H9 (cell line): Measurements from ENCODE around the gene HAUS6. TPM values are rescaled to one million over a fixed set of nuclear protein-coding genes. Genes with fewer than 3 reads are reported as not detected.
A peak's percentile ranks its signal among the peaks of the same experiment; 100 is the strongest.

Source experiments
- DNase-seq: peaks from one replicate; pipeline ENCODE4 v3.0.0-alpha.2; 2017
- H2AFZ ChIP-seq: one replicate; pipeline ENCODE4 v1.6.1; 2013; ENCODE audit warnings: mild to moderate bottlenecking, low read length, control low read depth, moderate library complexity
- H2AK5ac ChIP-seq: 2 replicates; pipeline ENCODE4 v1.6.1; 2013; ENCODE audit warnings: low read length, control low read depth, mixed read lengths; ENCODE audit not compliant: insufficient read length
- H2BK120ac ChIP-seq: one replicate; pipeline ENCODE4 v1.6.1; 2013; ENCODE audit warnings: low read depth, mild to moderate bottlenecking, low read length, control low read depth, inconsistent platforms; ENCODE audit not compliant: poor library complexity, severe bottlenecking
- H2BK12ac ChIP-seq: 2 replicates; pipeline ENCODE4 v1.6.1; 2013; ENCODE audit warnings: low read length, control low read depth, mixed read lengths, low read depth; ENCODE audit not compliant: insufficient read length
- H2BK15ac ChIP-seq: 2 replicates; pipeline ENCODE4 v1.6.1; 2013; ENCODE audit warnings: low read depth, low read length, control low read depth
- H2BK20ac ChIP-seq: one replicate; pipeline ENCODE4 v1.6.1; 2013; ENCODE audit warnings: low read depth, mild to moderate bottlenecking, low read length, control low read depth, inconsistent platforms; ENCODE audit not compliant: poor library complexity, severe bottlenecking
- H2BK5ac ChIP-seq: 2 replicates; pipeline ENCODE4 v1.6.1; 2013; ENCODE audit warnings: low read length, control low read depth, mixed read lengths; ENCODE audit not compliant: insufficient read length
- H3K14ac ChIP-seq: 2 replicates; pipeline ENCODE4 v1.6.1; 2013; ENCODE audit warnings: low read length, control low read depth; ENCODE audit not compliant: insufficient read depth
- H3K18ac ChIP-seq: 2 replicates; pipeline ENCODE4 v1.6.1; 2013; ENCODE audit warnings: low read depth, mild to moderate bottlenecking, mixed read lengths, low read length, control low read depth; ENCODE audit not compliant: insufficient read length
- H3K23ac ChIP-seq: 2 replicates; pipeline ENCODE4 v1.6.1; 2013; ENCODE audit warnings: low read length, control low read depth, mixed read lengths, low read depth; ENCODE audit not compliant: insufficient read length
- H3K23me2 ChIP-seq: 2 replicates; pipeline ENCODE4 v1.6.1; 2013; ENCODE audit warnings: low read depth, mild to moderate bottlenecking, mixed read lengths, low read length, control low read depth; ENCODE audit not compliant: insufficient read length, poor library complexity, severe bottlenecking
- H3K27ac ChIP-seq: 2 replicates; pipeline ENCODE4 v1.5.1; 2013; ENCODE audit warnings: low read length, control low read depth, mixed read lengths, low read depth; ENCODE audit not compliant: insufficient read length
- H3K27me3 ChIP-seq: 2 replicates; pipeline ENCODE4 v1.6.1; 2013; ENCODE audit warnings: low read length, control low read depth, inconsistent platforms; ENCODE audit not compliant: insufficient read depth
- H3K4ac ChIP-seq: 2 replicates; pipeline ENCODE4 v1.6.1; 2013; ENCODE audit warnings: low read depth, mild to moderate bottlenecking, control low read depth, inconsistent platforms, low read length, moderate library complexity
- H3K4me1 ChIP-seq: 2 replicates; pipeline ENCODE4 v1.6.1; 2013; ENCODE audit warnings: low read length, control low read depth, inconsistent platforms; ENCODE audit not compliant: insufficient read depth
- H3K4me2 ChIP-seq: 2 replicates; pipeline ENCODE4 v1.6.1; 2013; ENCODE audit warnings: low read length, control low read depth, mixed read lengths; ENCODE audit not compliant: insufficient read length, insufficient read depth
- H3K56ac ChIP-seq: 2 replicates; pipeline ENCODE4 v1.6.1; 2013; ENCODE audit warnings: low read depth, mild to moderate bottlenecking, mixed read lengths, low read length, control low read depth; ENCODE audit not compliant: insufficient read length
- H3K79me1 ChIP-seq: 2 replicates; pipeline ENCODE4 v1.6.1; 2013; ENCODE audit warnings: low read depth, mild to moderate bottlenecking, moderate library complexity, low read length, control low read depth, inconsistent platforms; ENCODE audit not compliant: insufficient read depth, poor library complexity, severe bottlenecking
- H3K79me2 ChIP-seq: 2 replicates; pipeline ENCODE4 v1.6.1; 2013; ENCODE audit warnings: low read length, control low read depth, inconsistent platforms; ENCODE audit not compliant: insufficient read depth
- H3K9ac ChIP-seq: 2 replicates; pipeline ENCODE4 v1.6.1; 2013; ENCODE audit warnings: low read length, control low read depth, mixed read lengths; ENCODE audit not compliant: insufficient read length; ENCODE audit errors: extremely low read depth
- H3K9me3 ChIP-seq: one replicate; pipeline ENCODE4 v1.6.1; 2013; ENCODE audit warnings: low read depth, low read length, inconsistent platforms; ENCODE audit not compliant: control insufficient read depth
- H3T11ph ChIP-seq: one replicate; pipeline ENCODE4 v1.6.1; 2013; ENCODE audit warnings: mild to moderate bottlenecking, low read length, control low read depth, inconsistent platforms
- H4K20me1 ChIP-seq: one replicate; pipeline ENCODE4 v1.6.1; 2013; ENCODE audit not compliant: control insufficient read depth, insufficient read length, insufficient read depth
- H4K5ac ChIP-seq: 2 replicates; pipeline ENCODE4 v1.6.1; 2013; ENCODE audit warnings: low read depth, mild to moderate bottlenecking, mixed read lengths, low read length, control low read depth; ENCODE audit not compliant: insufficient read length
- H4K8ac ChIP-seq: replicated peaks from 2 replicates; pipeline ENCODE4 v1.6.1; 2013; ENCODE audit warnings: low read length, control low read depth, mixed read lengths, low read depth; ENCODE audit not compliant: insufficient read length
- H4K91ac ChIP-seq: 2 replicates; pipeline ENCODE4 v1.6.1; 2013; ENCODE audit warnings: low read depth, mild to moderate bottlenecking, moderate library complexity, mixed read lengths, low read length, control low read depth; ENCODE audit not compliant: insufficient read length
- H3K27ac Mint-ChIP-seq, 3 experiments: 2 replicates in 2 of 3; 3 replicates in 1 of 3; pipeline ENCODE4 v1.8.0; 2020 to 2021; ENCODE audit warnings: mixed read lengths in 3 of 3, mild to moderate bottlenecking in 1 of 3, moderate library complexity in 1 of 3
- H3K27me3 Mint-ChIP-seq: 2 replicates; pipeline ENCODE4 v1.8.0; 2021; ENCODE audit warnings: low read depth, mild to moderate bottlenecking, moderate library complexity, mixed read lengths
- H3K36me3 Mint-ChIP-seq, 3 experiments: 2 replicates in 2 of 3; 3 replicates in 1 of 3; pipeline ENCODE4 v1.8.0; 2020 to 2021; ENCODE audit warnings: low read depth in 3 of 3, mixed read lengths in 3 of 3; ENCODE audit not compliant: insufficient read depth in 1 of 3
- H3K4me1 Mint-ChIP-seq, 2 experiments: 2 replicates each; pipeline ENCODE4 v1.8.0; 2020; ENCODE audit warnings: mixed read lengths in 2 of 2
- H3K4me3 Mint-ChIP-seq, 2 experiments: 2 replicates in 1 of 2; 3 replicates in 1 of 2; pipeline ENCODE4 v1.8.0; 2020 to 2021; ENCODE audit warnings: mild to moderate bottlenecking in 2 of 2, mixed read lengths in 2 of 2, moderate library complexity in 1 of 2
- H3K9me3 Mint-ChIP-seq, 2 experiments: 2 replicates in 1 of 2; 3 replicates in 1 of 2; pipeline ENCODE4 v1.8.0; 2020; ENCODE audit warnings: mild to moderate bottlenecking in 2 of 2, mixed read lengths in 2 of 2, moderate library complexity in 1 of 2
- WGBS: extraction: QIAGEN DNeasy Blood & Tissue Kit; methylation state at CpG from one replicate; pipeline ENCODE4 v1.1.7; 2013; ENCODE audit warnings: missing lambda C conversion rate, low lambda C conversion rate, mixed read lengths; ENCODE audit not compliant: insufficient read length; ENCODE audit errors: extremely low coverage; 5-methylcytosine and 5-hydroxymethylcytosine counted together
- total RNA-seq: library from RNA; stranded (reverse); gene quantifications from 2 replicates; pipeline ENCODE4 v1.2.1, GENCODE V29; 2021
- TF ChIP-seq, protein P1 (sequence below): fragments of 200-600 bp; sonication (generic); conservative IDR thresholded peaks from 3 replicates; pipeline ENCODE4 v1.8.0; 2021; ENCODE audit warnings: antibody characterized with exemption, mild to moderate bottlenecking

The HAUS6 gene
- total RNA-seq, 1 experiment from 2014 or later, result 42.3 TPM

GRCh38 chr9:19087106-19088000 is 15.4 kb downstream of the HAUS6 start:
- no peak overlapping the region for H2BK120ac ChIP-seq
- Mint-ChIP-seq H3K4me1 (no peaks in the 10 kb centered on the region), H3K27ac (peak overlapping the region in 1 of 3 experiments; percentile 76; a peak in 2 of 7 replicates), H3K9me3 (no peaks in the 10 kb centered on the region), H3K27me3 (no peaks in the 10 kb centered on the region), H3K36me3 (peaks cover 25 to 80% (median 64%) of the 10 kb centered on the region in 3 experiments; a peak in 6 of 7 replicates), H3K4me3 (no peak overlapping the region)
- H4K20me1 ChIP-seq, result no peaks in the 10 kb centered on the region
- H3K4me2 ChIP-seq, result no peak overlapping the region
- H3K18ac ChIP-seq, result no peak overlapping the region
- no peaks in the 10 kb centered on the region for H3K79me1 ChIP-seq
- no peak overlapping the region for H4K5ac ChIP-seq
- H2BK5ac ChIP-seq, result no peak overlapping the region
- no peak overlapping the region for H2AFZ ChIP-seq
- H3K9me3 ChIP-seq, result no peaks in the 10 kb centered on the region
- H2BK12ac ChIP-seq, result no peak overlapping the region
- H3K27me3 ChIP-seq, result no peaks in the 10 kb centered on the region
- H3K79me2 ChIP-seq, result no peaks in the 10 kb centered on the region
- no peaks in the 10 kb centered on the region for H3K23me2 ChIP-seq
- no peak overlapping the region for H3K27ac ChIP-seq
- H3T11ph ChIP-seq, result no peak overlapping the region
- H3K14ac ChIP-seq, result no peak overlapping the region
- H3K9ac ChIP-seq, result no peak overlapping the region
- no peak overlapping the region for H3K4ac ChIP-seq
- TF ChIP-seq, protein P1, sequence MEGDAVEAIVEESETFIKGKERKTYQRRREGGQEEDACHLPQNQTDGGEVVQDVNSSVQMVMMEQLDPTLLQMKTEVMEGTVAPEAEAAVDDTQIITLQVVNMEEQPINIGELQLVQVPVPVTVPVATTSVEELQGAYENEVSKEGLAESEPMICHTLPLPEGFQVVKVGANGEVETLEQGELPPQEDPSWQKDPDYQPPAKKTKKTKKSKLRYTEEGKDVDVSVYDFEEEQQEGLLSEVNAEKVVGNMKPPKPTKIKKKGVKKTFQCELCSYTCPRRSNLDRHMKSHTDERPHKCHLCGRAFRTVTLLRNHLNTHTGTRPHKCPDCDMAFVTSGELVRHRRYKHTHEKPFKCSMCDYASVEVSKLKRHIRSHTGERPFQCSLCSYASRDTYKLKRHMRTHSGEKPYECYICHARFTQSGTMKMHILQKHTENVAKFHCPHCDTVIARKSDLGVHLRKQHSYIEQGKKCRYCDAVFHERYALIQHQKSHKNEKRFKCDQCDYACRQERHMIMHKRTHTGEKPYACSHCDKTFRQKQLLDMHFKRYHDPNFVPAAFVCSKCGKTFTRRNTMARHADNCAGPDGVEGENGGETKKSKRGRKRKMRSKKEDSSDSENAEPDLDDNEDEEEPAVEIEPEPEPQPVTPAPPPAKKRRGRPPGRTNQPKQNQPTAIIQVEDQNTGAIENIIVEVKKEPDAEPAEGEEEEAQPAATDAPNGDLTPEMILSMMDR, result no peak
- H2AK5ac ChIP-seq, result no peak overlapping the region
- WGBS, result no CpG with 5 or more reads among the region's 6 CpGs
- H2BK15ac ChIP-seq, result no peak overlapping the region
- H4K8ac ChIP-seq, result no peak overlapping the region
- H3K23ac ChIP-seq, result no peak overlapping the region
- no peak overlapping the region for H3K56ac ChIP-seq
- no peaks in the 10 kb centered on the region for H3K4me1 ChIP-seq
- DNase-seq, result no peak
- H4K91ac ChIP-seq, result no peak overlapping the region
- no peak overlapping the region for H2BK20ac ChIP-seq
